HG02840 (cell line): ENCODE data around the gene LRRC46.

Source experiments
- ATAC-seq: cut with Tn5 transposase; IDR thresholded peaks from one replicate; pipeline ENCODE4 v1.9.1; 2021; ENCODE audit warnings: mild to moderate bottlenecking, moderate library complexity, moderate number of reproducible peaks; ENCODE audit not compliant: unreplicated experiment, low FRiP score

The LRRC46 gene

GRCh38 chr17:47847341-47848197 is 16.1 kb downstream of the LRRC46 start:
- ATAC-seq: no peak

GRCh38 chr17:47848198-47848513 is 16.7 kb downstream of the LRRC46 start:
- ATAC-seq: no peak

GRCh38 chr17:47850373-47850691 is 18.9 kb downstream of the LRRC46 start:
- ATAC-seq: no peak

GRCh38 chr17:47850692-47851573 is 19.5 kb downstream of the LRRC46 start, which contains the start of gene SP6:
Gene SP6 (minus strand): TSS chr17:47851163. CDS start chr17:47848429, 2,734 bp downstream.
- ATAC-seq: no peak

GRCh38 chr17:47851764-47852112 is 20.3 kb downstream of the LRRC46 start:
- no peak for ATAC-seq

GRCh38 chr17:47852113-47852949 is 20.9 kb downstream of the LRRC46 start:
- ATAC-seq: no peak

- ATAC-seq: no peak
Measured at GRCh38 chr17:47853616-47854015, 22.1 kb downstream of the LRRC46 start.

- ATAC-seq: no peak
Measured at GRCh38 chr17:47855737-47856136, 24.3 kb downstream of the LRRC46 start.

GRCh38 chr17:47856830-47857229 is 25.4 kb downstream of the LRRC46 start:
- ATAC-seq: no peak

- no peak for ATAC-seq
Measured at GRCh38 chr17:47857551-47858455, 26.3 kb downstream of the LRRC46 start.

- no peak for ATAC-seq
Measured at GRCh38 chr17:47860386-47860785, 28.9 kb downstream of the LRRC46 start.

- no peak for ATAC-seq
Measured at GRCh38 chr17:47862621-47863440, 31.4 kb downstream of the LRRC46 start.

GRCh38 chr17:47864791-47865216 is 33.3 kb downstream of the LRRC46 start:
- no peak for ATAC-seq

GRCh38 chr17:47866941-47867340 is 35.5 kb downstream of the LRRC46 start:
- ATAC-seq: no peak

- no peak for ATAC-seq
Measured at GRCh38 chr17:47867813-47868533, 36.5 kb downstream of the LRRC46 start.

- ATAC-seq: no peak
Measured at GRCh38 chr17:47869114-47869513, 37.6 kb downstream of the LRRC46 start.

- ATAC-seq: no peak
Measured at GRCh38 chr17:47870056-47870455, 38.6 kb downstream of the LRRC46 start.

- no peak for ATAC-seq
Measured at GRCh38 chr17:47871048-47871447, 39.6 kb downstream of the LRRC46 start.
